ENCODE measurements around the gene CC2D2A. TPM values are rescaled to one million over a fixed set of nuclear protein-coding genes. Genes with fewer than 3 reads are reported as not detected.

The CC2D2A gene
- total RNA-seq, 1 donor = 34.0 TPM

GRCh38 chr4:15501941-15502340 lies 32.3 kb downstream of the CC2D2A start:
- TF ChIP-seq CTCF (IDR thresholded peaks at IDR 0.05; ENCODE audit: extremely low read depth, low read depth, low read length) = no peak
- no peak for DNase-seq (ENCODE audit: insufficient read length, low spot score, missing footprints)
- no peak overlapping the region for H3K27ac ChIP-seq (ENCODE audit: low read depth, low read length)

DNA sequence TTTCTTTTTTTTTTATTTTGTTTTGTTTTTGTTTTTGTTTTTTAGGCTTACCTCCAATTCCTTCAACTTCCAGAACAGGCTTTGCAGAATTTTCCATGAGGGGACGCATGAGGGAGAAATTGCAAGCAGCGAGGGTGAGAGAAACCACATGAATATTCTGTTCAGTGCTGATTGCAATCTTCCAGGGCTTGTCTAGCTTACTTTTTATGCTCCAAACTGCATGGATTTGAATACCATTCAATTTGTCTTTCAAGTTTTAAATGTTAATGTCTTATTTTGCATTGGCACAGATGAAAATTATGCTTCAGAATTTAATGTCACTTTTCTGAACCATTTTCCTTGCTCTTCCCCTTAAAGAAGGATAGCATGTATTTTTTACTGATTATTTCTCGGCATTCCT lies 32.7 kb downstream of the CC2D2A start:
- Histone ChIP-seq H3K36me3 (ENCODE audit: insufficient read depth, low read length) (peaks cover 5% of the 10 kb centered on the region), H3K27ac (ENCODE audit: low read depth, low read length) (no peak overlapping the region), H3K27me3 (ENCODE audit: insufficient read depth, low read length) (no peaks in the 10 kb centered on the region), H3K9me3 (ENCODE audit: low read depth, low read length) (no peaks in the 10 kb centered on the region), H3K79me2 (ENCODE audit: insufficient read depth, low read length) (peaks cover 2% of the 10 kb centered on the region), H3K4me2 (ENCODE audit: insufficient read depth, low read length) (no peak overlapping the region), H4K20me1 (ENCODE audit: insufficient read depth, low read length) (peaks cover 5% of the 10 kb centered on the region), H3K4me3 (ENCODE audit: insufficient read depth, low read length) (no peak overlapping the region), H3K4me1 (ENCODE audit: insufficient read depth, low read length) (no peaks in the 10 kb centered on the region), H2AFZ (ENCODE audit: low read length) (no peak overlapping the region)
- no peak for TF ChIP-seq CTCF (IDR thresholded peaks at IDR 0.05; ENCODE audit: extremely low read depth, low read depth, low read length)
- DNase-seq (ENCODE audit: insufficient read length, low spot score, missing footprints) = no peak

More at GRCh38 chr4:15501941-15502340, 32.3 kb downstream of the CC2D2A start:
- Histone ChIP-seq H2AFZ (ENCODE audit: low read length) (no peak overlapping the region), H3K36me3 (ENCODE audit: insufficient read depth, low read length) (peaks cover 2% of the 10 kb centered on the region), H3K4me3 (ENCODE audit: insufficient read depth, low read length) (no peak overlapping the region), H3K79me2 (ENCODE audit: insufficient read depth, low read length) (peaks cover 2% of the 10 kb centered on the region), H3K9me3 (ENCODE audit: low read depth, low read length) (no peaks in the 10 kb centered on the region), H3K4me2 (ENCODE audit: insufficient read depth, low read length) (no peak overlapping the region), H3K4me1 (ENCODE audit: insufficient read depth, low read length) (no peaks in the 10 kb centered on the region), H4K20me1 (ENCODE audit: insufficient read depth, low read length) (peaks cover 5% of the 10 kb centered on the region), H3K27me3 (ENCODE audit: insufficient read depth, low read length) (no peaks in the 10 kb centered on the region)

DNA sequence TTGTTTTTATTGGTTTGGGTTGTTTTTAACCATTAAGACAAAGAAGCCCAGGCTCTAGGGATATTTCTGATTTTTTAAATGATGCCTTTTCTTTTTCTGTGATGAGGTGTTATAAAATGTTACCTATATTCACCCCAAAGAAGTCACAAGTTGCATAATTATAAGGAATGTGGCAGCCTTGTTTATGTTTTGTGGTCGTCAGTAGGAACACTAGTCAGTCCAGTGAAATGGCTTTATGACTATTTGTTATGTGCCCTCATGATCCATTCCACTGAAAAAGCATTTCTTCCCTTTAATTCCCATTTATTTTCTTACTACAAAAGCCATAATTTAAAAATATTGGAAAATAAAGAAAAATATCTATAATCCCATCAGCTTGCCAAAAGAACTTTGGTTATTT lies 34.4 kb downstream of the CC2D2A start:
- Histone ChIP-seq H4K20me1 (ENCODE audit: insufficient read depth, low read length) (peaks cover 1% of the 10 kb centered on the region), H3K4me2 (ENCODE audit: insufficient read depth, low read length) (no peak overlapping the region), H3K27ac (ENCODE audit: low read depth, low read length) (no peak overlapping the region), H3K36me3 (ENCODE audit: insufficient read depth, low read length) (peaks cover 13% of the 10 kb centered on the region), H3K79me2 (ENCODE audit: insufficient read depth, low read length) (no peaks in the 10 kb centered on the region), H2AFZ (ENCODE audit: low read length) (no peak overlapping the region), H3K4me1 (ENCODE audit: insufficient read depth, low read length) (no peaks in the 10 kb centered on the region), H3K4me3 (ENCODE audit: insufficient read depth, low read length) (no peak overlapping the region), H3K9me3 (ENCODE audit: low read depth, low read length) (no peaks in the 10 kb centered on the region), H3K27me3 (ENCODE audit: insufficient read depth, low read length) (no peaks in the 10 kb centered on the region)
- no peak for TF ChIP-seq CTCF (IDR thresholded peaks at IDR 0.05; ENCODE audit: extremely low read depth, low read depth, low read length)
- no peak for DNase-seq (ENCODE audit: insufficient read length, low spot score, missing footprints)

DNA sequence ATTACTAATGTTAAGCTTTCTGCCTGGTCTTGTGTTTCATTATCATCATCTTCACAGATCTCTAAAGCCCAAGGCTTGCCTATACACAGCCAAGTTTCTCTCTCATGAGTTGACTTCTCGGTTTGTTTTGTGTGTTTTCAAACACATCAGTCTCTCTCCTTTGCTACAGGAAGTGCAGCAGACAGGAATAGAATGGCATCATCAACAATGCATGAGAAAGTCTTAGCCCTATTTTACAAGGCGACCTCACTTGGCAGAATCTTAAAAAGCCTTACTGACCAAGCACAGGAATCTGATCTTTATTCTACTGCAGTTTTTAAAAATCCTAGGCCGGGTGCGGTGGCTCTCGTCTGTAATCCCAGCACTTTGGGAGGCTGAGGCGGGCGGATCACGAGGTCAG lies 36.8 kb downstream of the CC2D2A start:
- no peak overlapping the region for H3K4me2 ChIP-seq (ENCODE audit: insufficient read depth, low read length)
- H3K27ac ChIP-seq (ENCODE audit: low read depth, low read length) = no peak overlapping the region
- no peak overlapping the region for H3K4me3 ChIP-seq (ENCODE audit: insufficient read depth, low read length)
- H3K4me1 ChIP-seq (ENCODE audit: insufficient read depth, low read length) = no peaks in the 10 kb centered on the region
- H3K79me2 ChIP-seq (ENCODE audit: insufficient read depth, low read length) = no peaks in the 10 kb centered on the region
- no peaks in the 10 kb centered on the region for H3K9me3 ChIP-seq (ENCODE audit: low read depth, low read length)
- no peaks in the 10 kb centered on the region for H4K20me1 ChIP-seq (ENCODE audit: insufficient read depth, low read length)
- H2AFZ ChIP-seq (ENCODE audit: low read length) = no peak overlapping the region
- DNase-seq (ENCODE audit: insufficient read length, low spot score, missing footprints) = no peak
- H3K27me3 ChIP-seq (ENCODE audit: insufficient read depth, low read length) = no peaks in the 10 kb centered on the region
- TF ChIP-seq CTCF (IDR thresholded peaks at IDR 0.05; ENCODE audit: extremely low read depth, low read depth, low read length) = no peak
- H3K36me3 ChIP-seq (ENCODE audit: insufficient read depth, low read length) = peaks cover 26% of the 10 kb centered on the region

Data from osteoblast (primary cell).